Measurements from ENCODE around the gene PDXK.

The PDXK gene

GRCh38 chr21:43806017-43806710 is 87.2 kb downstream of the PDXK start (continued):
- no peak for TF ChIP-seq ZFP30 (CRISPR knock-in tag; IDR thresholded peaks at IDR 0.05)
- TF ChIP-seq CSDC2 (CRISPR knock-in tag; IDR thresholded peaks at IDR 0.05), result no peak
- TF ChIP-seq TCF4 (CRISPR knock-in tag; IDR thresholded peaks at IDR 0.05; ENCODE audit: borderline replicate concordance), result no peak
- no peak for TF ChIP-seq ZC3H10 (CRISPR knock-in tag; IDR thresholded peaks at IDR 0.05)

DNA sequence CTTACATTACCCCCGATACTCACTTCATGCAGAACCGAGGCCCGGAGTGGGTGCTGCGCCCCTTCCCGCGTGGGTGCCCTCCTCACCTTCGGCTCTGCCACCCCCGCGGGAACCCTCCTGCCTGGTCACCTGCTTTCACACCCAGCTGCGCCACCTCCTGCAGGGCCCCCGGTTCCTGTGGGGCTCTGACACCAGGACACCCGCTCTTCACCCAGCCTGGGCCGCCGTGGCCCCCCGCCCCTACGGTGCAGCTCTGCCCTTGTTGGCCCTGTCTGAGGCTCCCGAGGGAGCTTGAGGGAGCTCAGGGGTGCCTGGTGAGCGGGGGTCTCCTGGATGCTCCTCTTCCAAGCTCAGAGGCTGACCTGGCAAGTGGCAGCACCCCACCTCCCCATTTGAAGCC is 89.4 kb downstream of the PDXK start:
- TF ChIP-seq CSDC2 (CRISPR knock-in tag; IDR thresholded peaks at IDR 0.05), result no peak
- no peak for TF ChIP-seq ZNF565 (CRISPR knock-in tag; conservative IDR thresholded peaks at IDR 0.05; ENCODE audit: low read depth)
- ATAC-seq, result no peak

- TF ChIP-seq TSHZ2 (CRISPR knock-in tag; IDR thresholded peaks at IDR 0.05), result no peak
- no peak for TF ChIP-seq ZC3H10 (CRISPR knock-in tag; IDR thresholded peaks at IDR 0.05)
- no peak for TF ChIP-seq BACH2 (CRISPR knock-in tag; IDR thresholded peaks at IDR 0.05; ENCODE audit: borderline replicate concordance)
- TF ChIP-seq CSDC2 (CRISPR knock-in tag; IDR thresholded peaks at IDR 0.05), result no peak
- no peak for ATAC-seq
Observed at GRCh38 chr21:43808832-43809251, 89.9 kb downstream of the PDXK start.

DNA sequence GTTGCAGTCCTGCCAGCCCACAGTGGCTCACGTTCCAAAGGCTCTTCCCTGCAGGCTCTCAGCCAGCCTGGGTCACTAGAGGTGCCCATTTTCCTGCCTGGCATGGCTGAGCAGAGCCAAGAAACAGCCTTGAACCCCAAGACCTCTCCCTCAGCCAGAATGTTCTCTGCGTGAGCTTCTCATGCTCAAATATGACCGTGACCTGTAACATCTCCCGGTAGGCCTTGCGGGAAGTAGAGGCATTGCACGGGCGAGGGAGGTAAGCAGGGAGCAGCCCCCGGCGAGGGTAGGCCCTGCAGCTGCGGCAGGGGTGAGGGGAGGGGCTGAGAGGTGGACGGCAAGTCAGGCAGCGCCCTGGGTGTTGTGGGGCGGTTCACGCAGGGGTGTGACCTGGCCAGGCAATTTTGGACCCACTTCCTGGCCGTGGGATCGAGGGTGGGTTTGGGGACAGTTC is 90.4 kb downstream of the PDXK start:
- no peak for TF ChIP-seq POU6F1 (CRISPR knock-in tag; IDR thresholded peaks at IDR 0.05; ENCODE audit: borderline replicate concordance, low read depth)
- no peak for ATAC-seq

DNA sequence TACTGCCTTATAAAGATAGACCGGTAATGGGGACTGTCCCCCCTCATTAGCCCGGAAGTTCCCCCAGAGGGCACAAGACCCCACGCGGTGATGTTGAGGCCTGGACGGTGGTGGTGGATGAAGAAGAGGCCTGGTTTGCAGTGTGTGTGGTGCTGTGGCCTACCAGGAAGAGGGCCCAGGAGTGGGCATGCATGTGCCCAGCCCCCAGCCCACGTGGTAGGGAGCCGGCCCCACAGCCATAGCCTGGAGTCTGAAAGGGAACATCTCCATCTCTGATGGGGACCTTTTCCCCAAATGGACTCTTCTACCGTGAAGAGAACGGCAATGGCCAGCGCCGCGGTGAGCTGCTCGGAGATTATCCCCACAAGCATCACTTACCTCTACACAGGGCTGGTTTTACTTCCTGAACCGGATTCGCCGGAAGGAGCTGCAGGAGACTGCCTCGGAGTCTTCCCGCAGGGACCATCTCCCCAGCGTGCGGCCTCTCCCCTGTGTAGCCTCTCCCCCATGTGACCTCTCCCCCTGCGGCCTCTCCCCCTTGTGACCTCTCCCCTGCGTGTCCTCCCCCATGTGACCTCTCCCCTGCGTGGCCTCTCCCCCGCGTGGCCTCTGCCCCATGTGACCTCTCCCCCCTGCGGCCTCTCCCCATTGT is 91.0 kb downstream of the PDXK start:
- ATAC-seq, result no peak
- no peak for TF ChIP-seq ARNTL (CRISPR knock-in tag; IDR thresholded peaks at IDR 0.05; ENCODE audit: borderline replicate concordance, low read depth)
- no peak for TF ChIP-seq CSRNP3 (CRISPR knock-in tag; IDR thresholded peaks at IDR 0.05)
- no peak for TF ChIP-seq RARB (CRISPR knock-in tag; IDR thresholded peaks at IDR 0.05)
- TF ChIP-seq ZC3H10 (CRISPR knock-in tag; IDR thresholded peaks at IDR 0.05), result no peak
- no peak for TF ChIP-seq ISL1 (CRISPR knock-in tag; IDR thresholded peaks at IDR 0.05)
- TF ChIP-seq PPARA (CRISPR knock-in tag; IDR thresholded peaks at IDR 0.05; ENCODE audit: borderline replicate concordance), result no peak
- TF ChIP-seq ZNF8 (CRISPR knock-in tag; IDR thresholded peaks at IDR 0.05), result no peak
- TF ChIP-seq TCF4 (CRISPR knock-in tag; IDR thresholded peaks at IDR 0.05; ENCODE audit: borderline replicate concordance), result no peak

- ATAC-seq, result peak; percentile 90
- TF ChIP-seq ZNF565 (CRISPR knock-in tag; conservative IDR thresholded peaks at IDR 0.05; ENCODE audit: low read depth) (no peak), ZFP3 (CRISPR knock-in tag; IDR thresholded peaks at IDR 0.05) (no peak), TOX (CRISPR knock-in tag; IDR thresholded peaks at IDR 0.05; ENCODE audit: borderline replicate concordance) (no peak), PPARA (CRISPR knock-in tag; IDR thresholded peaks at IDR 0.05; ENCODE audit: borderline replicate concordance) (no peak), ZFP30 (CRISPR knock-in tag; IDR thresholded peaks at IDR 0.05) (no peak), RARB (CRISPR knock-in tag; IDR thresholded peaks at IDR 0.05) (no peak), ISL1 (CRISPR knock-in tag; IDR thresholded peaks at IDR 0.05) (no peak), ZC3H10 (CRISPR knock-in tag; IDR thresholded peaks at IDR 0.05) (no peak), BACH2 (CRISPR knock-in tag; IDR thresholded peaks at IDR 0.05; ENCODE audit: borderline replicate concordance) (no peak), ZNF70 (CRISPR knock-in tag; IDR thresholded peaks at IDR 0.05) (no peak), SNAI2 (CRISPR knock-in tag; IDR thresholded peaks at IDR 0.05) (no peak), TSHZ2 (CRISPR knock-in tag; IDR thresholded peaks at IDR 0.05) (no peak), CSDC2 (CRISPR knock-in tag; IDR thresholded peaks at IDR 0.05) (no peak), ARNTL (CRISPR knock-in tag; IDR thresholded peaks at IDR 0.05; ENCODE audit: borderline replicate concordance, low read depth) (no peak), OSR1 (CRISPR knock-in tag; IDR thresholded peaks at IDR 0.05) (no peak)
Observed at GRCh38 chr21:43810505-43811261, 91.8 kb downstream of the PDXK start.

Data from SK-N-SH treated with all-trans-retinoic acid at 6 μM for 48 hours (cell line).